HG03558 (cell line): Measurements from ENCODE around the gene SOD1.

Source experiments
- ATAC-seq: cut with Tn5 transposase; IDR thresholded peaks from one replicate; pipeline ENCODE4 v1.9.1; 2021; ENCODE audit warnings: moderate number of reproducible peaks; ENCODE audit not compliant: unreplicated experiment; ENCODE audit errors: extremely low read depth

Gene SOD1

GRCh38 chr21:31678478-31678877 lies 19.0 kb downstream of the SOD1 start:
- no peak for ATAC-seq

GRCh38 chr21:31682620-31683019 lies 23.1 kb downstream of the SOD1 start:
- ATAC-seq, result no peak

GRCh38 chr21:31683029-31683428 lies 23.5 kb downstream of the SOD1 start:
- ATAC-seq, result no peak

DNA sequence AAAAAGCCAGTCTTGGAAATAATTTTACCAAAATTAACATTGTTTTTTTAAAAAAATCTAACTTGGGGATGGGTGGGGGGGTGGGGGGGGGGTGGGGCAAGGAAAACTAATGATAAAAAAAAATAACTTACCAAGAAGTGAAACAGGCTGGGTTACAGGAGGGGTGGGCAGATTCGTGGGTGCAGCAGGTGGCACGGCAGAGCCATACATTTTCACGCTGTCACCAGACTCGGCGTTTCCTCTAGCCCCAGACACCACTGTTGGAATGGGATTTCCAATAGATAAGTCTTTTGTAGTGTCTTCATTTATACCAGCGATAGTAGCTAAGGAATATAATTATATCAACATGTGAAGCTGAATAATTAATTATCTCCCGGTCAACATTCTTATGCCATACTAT lies 25.4 kb downstream of the SOD1 start:
- ATAC-seq, result no peak

- no peak for ATAC-seq
Observed at GRCh38 chr21:31686272-31686915, 26.9 kb downstream of the SOD1 start.

- ATAC-seq, result no peak
Observed at GRCh38 chr21:31687108-31687507, 27.6 kb downstream of the SOD1 start.

- no peak for ATAC-seq
Observed at GRCh38 chr21:31688603-31689368, 29.3 kb downstream of the SOD1 start.

DNA sequence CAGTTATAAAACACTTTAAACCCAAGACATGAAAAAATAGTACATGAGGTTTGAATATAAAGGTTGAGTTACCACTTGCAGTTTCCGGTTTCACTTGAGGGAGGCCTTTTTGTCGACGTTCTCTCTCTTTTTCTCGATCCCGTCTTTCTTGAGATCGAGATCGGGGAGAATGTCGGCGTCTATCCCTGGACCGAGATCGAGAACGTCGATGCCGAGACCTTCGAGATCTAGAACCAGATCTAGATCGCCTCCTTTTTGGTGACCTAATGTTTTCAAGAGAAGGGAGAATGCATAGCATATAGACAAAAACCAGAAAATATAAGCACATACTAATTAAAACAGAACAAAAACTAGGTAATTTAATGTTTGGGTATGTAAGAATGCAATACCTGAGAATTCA lies 33.7 kb downstream of the SOD1 start:
- ATAC-seq, result no peak

DNA sequence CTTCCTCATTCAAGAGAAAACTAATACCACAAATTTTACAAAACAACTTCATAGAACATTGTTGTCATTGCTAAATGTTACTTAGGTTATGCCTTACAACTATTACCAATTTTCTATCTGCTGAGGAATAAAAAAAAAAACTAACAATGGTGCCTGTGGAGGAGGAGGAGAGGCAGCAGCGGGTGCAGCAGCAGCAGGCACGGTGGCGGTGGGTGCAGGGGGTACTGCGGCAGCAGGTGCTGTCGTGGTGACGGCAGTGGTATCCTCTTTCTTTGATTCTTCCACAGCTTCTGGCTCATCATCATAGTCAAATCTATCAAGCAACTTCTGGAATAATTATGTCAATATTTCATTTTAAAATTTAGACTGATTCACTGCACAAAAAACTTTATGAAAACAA lies 36.9 kb downstream of the SOD1 start:
- ATAC-seq, result no peak

DNA sequence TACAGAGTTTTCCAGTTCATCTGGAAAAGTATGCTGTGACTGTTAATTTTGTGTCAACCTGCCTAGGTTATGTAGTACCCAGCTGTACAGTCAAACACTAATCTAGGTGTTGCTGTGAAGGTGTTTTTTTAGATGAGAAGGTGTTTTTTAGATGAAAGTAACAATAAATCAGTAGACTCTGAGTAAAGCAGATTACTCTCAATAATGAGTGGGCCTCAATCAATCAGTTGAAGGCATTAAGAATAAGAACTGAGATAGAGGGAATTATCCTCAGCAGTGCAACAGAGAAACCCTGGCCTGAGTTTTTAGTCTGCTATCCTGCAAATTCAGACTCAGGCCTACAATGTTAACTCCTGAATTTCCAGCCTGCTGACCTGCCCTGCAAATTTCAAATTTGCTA lies 39.0 kb downstream of the SOD1 start:
- no peak for ATAC-seq

- no peak for ATAC-seq
Observed at GRCh38 chr21:31700040-31700439, 40.5 kb downstream of the SOD1 start.

- ATAC-seq, result no peak
Observed at GRCh38 chr21:31706562-31706961, 47.1 kb downstream of the SOD1 start.

DNA sequence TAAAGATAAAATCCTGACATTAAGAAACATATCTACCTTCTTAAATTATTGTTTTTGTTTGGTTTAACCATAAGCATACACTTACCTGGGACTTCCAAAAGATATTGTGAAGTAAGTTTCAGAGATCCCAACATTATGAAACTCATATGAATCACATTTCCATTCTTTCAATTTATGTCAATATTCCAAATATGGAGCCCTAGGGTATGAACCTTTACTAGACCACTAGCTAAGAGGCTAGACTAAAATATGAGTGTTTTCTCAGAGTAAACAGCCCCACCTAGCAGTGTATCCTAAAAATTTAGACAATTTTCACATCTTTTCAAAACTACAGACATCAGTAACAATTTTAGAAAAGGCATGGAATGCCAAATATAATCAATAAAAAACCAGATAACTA lies 48.0 kb downstream of the SOD1 start:
- no peak for ATAC-seq

DNA sequence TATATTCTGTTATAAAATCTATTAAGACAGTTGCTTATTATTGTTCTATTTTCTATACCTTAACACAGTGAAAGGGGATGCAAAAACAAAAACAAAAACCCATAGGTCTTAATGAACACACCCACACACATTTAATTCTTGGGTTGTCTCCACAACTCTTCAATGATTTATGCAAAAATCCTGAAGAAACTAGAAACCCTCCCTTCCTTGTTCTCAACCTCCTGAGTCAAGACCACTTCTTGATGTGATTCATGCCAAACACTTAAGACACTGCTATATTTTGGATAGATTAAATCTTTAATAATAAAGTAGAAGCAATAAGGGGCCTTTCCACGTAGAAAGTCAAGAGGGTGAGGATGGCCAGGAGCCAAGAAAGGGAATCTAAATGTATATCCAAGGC lies 49.0 kb downstream of the SOD1 start:
- no peak for ATAC-seq

- ATAC-seq, result no peak
Observed at GRCh38 chr21:31710586-31710985, 51.1 kb downstream of the SOD1 start.

- ATAC-seq, result no peak
Observed at GRCh38 chr21:31711326-31711725, 51.8 kb downstream of the SOD1 start.

DNA sequence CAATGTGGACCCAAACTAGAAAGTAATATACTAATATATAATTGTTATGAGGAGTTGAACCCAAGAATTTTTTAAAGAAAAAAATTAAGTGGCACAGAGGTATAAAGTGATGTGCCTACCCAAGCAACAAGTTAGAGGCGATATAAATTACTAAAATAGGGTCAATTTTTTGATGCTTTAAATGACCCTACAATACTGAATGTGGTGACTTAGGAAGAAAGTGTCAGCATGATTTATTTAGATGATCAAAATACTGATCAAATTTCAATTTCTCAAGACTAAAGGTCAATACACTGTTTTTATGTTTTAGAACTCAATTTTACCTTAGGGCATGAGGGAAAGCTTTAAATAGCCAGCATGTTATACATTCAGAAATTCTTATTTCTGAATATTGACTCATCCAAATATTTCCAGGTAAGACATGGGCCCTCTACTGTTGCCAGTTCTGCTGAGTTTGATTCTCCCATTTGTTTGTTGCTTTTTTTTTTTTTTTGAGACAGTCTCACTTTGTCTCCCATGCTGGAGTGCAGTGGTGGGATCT lies 52.3 kb downstream of the SOD1 start:
- no peak for ATAC-seq

- no peak for ATAC-seq
Observed at GRCh38 chr21:31713115-31713514, 53.6 kb downstream of the SOD1 start.

- no peak for ATAC-seq
Observed at GRCh38 chr21:31713973-31714740, 54.7 kb downstream of the SOD1 start.

DNA sequence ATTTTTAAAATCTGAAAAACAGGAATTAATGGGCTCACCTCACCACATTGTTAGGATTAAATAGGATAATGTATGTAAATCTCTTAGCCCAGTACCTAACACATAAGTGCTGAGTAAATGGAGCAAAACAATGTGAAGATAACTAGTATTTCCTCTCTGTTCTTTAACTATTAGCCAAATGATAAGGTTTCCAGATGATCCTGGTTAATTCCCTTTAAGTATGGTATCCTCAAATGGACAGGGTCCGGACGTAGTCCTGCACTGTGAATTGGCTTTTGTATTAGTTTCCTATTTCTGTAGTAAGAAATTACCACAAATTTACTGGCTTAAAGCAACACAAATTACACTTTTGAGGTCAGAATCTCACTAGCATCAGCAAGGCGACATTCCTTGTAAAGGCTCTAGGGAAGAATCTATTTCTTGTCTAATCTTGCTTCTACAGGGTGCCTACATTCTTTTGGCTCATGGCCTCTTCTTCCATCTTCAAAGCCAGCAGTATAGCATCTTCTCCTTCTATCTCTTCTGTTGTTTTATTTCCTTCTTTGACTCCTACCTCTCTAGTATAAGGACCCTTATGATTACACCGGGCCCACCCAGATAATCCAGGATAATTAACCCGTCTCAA lies 55.4 kb downstream of the SOD1 start:
- no peak for ATAC-seq

DNA sequence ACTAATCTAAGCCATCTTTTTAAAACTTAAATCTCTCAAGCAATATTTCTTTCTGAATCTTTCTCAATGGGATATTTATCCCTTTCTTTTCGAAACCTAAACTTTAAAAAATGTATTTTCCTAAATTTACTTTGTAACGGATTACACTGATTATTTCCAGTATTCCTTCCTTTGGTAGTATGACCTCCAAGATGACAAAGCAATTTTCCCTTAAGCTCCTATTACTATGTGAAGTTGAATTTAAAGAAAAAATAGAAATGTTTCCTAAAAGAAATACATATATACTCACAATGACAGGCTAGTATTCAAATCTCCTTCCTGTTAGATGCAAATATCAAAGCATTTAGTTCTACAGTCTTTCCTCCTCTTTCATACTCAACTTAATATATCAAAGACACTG lies 56.6 kb downstream of the SOD1 start:
- no peak for ATAC-seq
